Measurements from ENCODE around the gene MTMR12.

MTMR12 gene

DNA sequence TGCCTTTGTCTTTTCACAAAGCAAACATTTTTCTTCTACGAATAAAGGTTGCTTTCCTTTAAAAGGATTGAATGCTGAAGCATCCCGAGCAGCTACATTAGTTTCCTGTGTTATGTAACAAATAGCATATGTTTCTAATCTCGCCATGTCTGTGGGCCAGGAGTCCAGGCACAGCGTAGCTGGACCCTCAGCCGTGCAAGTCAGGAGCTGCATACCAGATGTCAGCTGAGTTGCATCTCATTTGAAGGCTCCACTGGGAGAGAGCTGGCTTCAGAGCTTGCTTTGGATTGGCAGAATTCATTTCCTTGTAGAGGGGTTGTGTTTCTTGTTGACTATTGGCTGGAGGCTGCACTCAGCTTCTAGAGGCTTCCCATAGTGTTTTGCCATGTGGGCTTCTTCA is 122.6 kb downstream of the MTMR12 start:
- no peak for DNase-seq (ENCODE audit: low read depth)

DNA sequence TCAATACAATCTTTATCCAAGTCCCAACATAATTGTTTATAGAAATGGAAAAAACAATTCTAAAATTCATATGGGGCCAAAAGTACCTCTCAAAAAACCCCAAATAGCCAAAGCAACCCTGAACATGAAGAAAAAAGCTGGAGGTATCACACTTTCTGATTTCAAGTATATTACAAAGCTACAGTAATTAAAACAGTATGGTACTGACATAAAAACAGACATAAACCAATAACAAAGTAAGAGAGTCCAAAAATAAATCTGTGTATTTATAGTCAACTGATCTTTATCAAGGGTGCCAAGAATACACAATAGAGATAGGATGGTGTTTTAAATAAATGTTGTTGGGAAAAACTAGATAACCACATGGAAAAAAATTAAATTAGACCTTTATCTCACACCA is 125.1 kb downstream of the MTMR12 start:
- no peak for DNase-seq (ENCODE audit: low read depth)

DNA sequence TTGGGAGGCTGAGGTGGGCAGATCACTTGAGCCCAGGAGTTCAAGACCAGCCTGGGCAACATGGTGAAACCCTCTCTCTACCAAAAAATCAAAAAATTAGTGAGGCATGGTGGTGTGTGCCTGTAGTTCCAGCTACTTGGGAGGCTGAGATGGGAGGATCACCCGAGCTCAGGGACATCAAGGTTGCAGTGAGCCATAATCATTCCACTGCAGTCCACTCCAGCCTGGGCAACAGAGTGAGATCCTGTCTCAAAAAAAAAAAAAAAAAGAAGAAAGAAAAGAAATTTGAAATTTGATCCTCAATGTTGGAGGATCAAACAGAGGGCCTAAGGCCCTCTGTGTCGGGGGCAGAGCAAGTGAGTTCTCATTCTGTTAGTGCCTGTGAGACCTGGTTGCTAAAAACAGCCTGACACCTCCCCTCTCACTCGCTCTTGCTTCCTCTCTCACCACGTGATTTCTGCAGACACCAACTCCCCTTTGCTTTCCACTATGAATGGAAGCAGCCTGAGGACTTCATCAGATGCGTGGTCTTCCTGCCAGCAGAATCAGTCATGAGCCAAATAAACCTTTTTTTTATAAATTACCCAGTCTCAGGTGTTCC is 130.2 kb downstream of the MTMR12 start:
- no peak for DNase-seq (ENCODE audit: low read depth)
